PC-9 (cell line): ENCODE results near the gene ANXA11.

Experiments used
- CTCF ChIP-seq: fragments of 200-600 bp; sonication (generic); conservative IDR thresholded peaks from 2 replicates; pipeline ENCODE4 v1.6.1; 2017; ENCODE audit warnings: mixed run types, antibody characterized with exemption, mild to moderate bottlenecking, moderate library complexity
- EZH2 ChIP-seq: fragments of 200-600 bp; sonication (generic); IDR thresholded peaks from 2 replicates; pipeline ENCODE4 v1.8.0; 2017; ENCODE audit warnings: antibody characterized with exemption, low read depth

- TF ChIP-seq CTCF: no peak
- no peak for TF ChIP-seq EZH2
Measured at GRCh38 chr10:80205477-80206276, at the start of gene ANXA11.
